ENCODE measurements around the gene LAGE3. TPM values are rescaled to one million over a fixed set of nuclear protein-coding genes. Genes with fewer than 3 reads are reported as not detected.
A peak's percentile ranks its signal among the peaks of the same experiment; 100 is the strongest.

Gene LAGE3
- total RNA-seq, 4 donors from 2014 or later: 16.3 to 21.3 (median 17.2) TPM

- Histone ChIP-seq H3K36me3 (peaks cover 0 to 25% of the 10 kb centered on the region in 2 donors), H3K4me1 (peaks cover 0 to 55% (median 4%) of the 10 kb centered on the region in 3 donors), H3K4me3 (peak within 1 kb of the TSS; percentile 73 to 93), H3K27ac (peak within 1 kb of the TSS; percentile 84 to 90 (median 90)), H3K27me3 (no peaks in the 10 kb centered on the region), H3K9me3 (no peaks in the 10 kb centered on the region)
- TF ChIP-seq, protein P1, sequence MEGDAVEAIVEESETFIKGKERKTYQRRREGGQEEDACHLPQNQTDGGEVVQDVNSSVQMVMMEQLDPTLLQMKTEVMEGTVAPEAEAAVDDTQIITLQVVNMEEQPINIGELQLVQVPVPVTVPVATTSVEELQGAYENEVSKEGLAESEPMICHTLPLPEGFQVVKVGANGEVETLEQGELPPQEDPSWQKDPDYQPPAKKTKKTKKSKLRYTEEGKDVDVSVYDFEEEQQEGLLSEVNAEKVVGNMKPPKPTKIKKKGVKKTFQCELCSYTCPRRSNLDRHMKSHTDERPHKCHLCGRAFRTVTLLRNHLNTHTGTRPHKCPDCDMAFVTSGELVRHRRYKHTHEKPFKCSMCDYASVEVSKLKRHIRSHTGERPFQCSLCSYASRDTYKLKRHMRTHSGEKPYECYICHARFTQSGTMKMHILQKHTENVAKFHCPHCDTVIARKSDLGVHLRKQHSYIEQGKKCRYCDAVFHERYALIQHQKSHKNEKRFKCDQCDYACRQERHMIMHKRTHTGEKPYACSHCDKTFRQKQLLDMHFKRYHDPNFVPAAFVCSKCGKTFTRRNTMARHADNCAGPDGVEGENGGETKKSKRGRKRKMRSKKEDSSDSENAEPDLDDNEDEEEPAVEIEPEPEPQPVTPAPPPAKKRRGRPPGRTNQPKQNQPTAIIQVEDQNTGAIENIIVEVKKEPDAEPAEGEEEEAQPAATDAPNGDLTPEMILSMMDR (IDR thresholded peaks at IDR 0.05): no peak
- peak; percentile 12 for TF ChIP-seq POLR2AphosphoS5 (IDR thresholded peaks at IDR 0.05)
- peak; percentile 35 to 48 for TF ChIP-seq POLR2A (IDR thresholded peaks at IDR 0.05)
- ATAC-seq: peak; percentile 46
- 0% methylated on average over 2 of the region's 95 CpGs; no CpG with 5 or more reads in 1 of the 2 donors for WGBS, 2 donors (ENCODE audit: low coverage in 1 of 2)
These were observed 7.5 kb upstream of the LAGE3 start, which contains the start of gene UBL4A for GRCh38 chrX:154486396-154487207. Gene UBL4A (minus strand): TSS chrX:154486615. CDS start chrX:154486584, 31 bp downstream.

GRCh38 chrX:154486052-154486395, 6.9 kb upstream of the LAGE3 start:
- no peak for ATAC-seq
- Histone ChIP-seq H3K27ac (peak overlapping the region; percentile 84 to 90 (median 90)), H3K9me3 (no peaks in the 10 kb centered on the region), H3K27me3 (no peaks in the 10 kb centered on the region), H3K36me3 (peaks cover 0 to 25% of the 10 kb centered on the region in 2 donors), H3K4me3 (peak overlapping the region; percentile 73 to 93), H3K4me1 (peaks cover 0 to 51% (median 4%) of the 10 kb centered on the region in 3 donors)
- no CpG with 5 or more reads among the region's 35 CpGs for WGBS, 2 donors (ENCODE audit: low coverage in 1 of 2)
- TF ChIP-seq, protein P1 (IDR thresholded peaks at IDR 0.05): no peak

- Histone ChIP-seq H3K4me3 (peak overlapping the region; percentile 73 to 93), H3K4me1 (peaks cover 0 to 50% (median 4%) of the 10 kb centered on the region in 3 donors), H3K27me3 (no peaks in the 10 kb centered on the region), H3K9me3 (no peaks in the 10 kb centered on the region), H3K36me3 (peaks cover 0 to 25% of the 10 kb centered on the region in 2 donors), H3K27ac (peak overlapping the region; percentile 84 to 90 (median 90))
- TF ChIP-seq EP300 (IDR thresholded peaks at IDR 0.05) (no peak), POLR2A (IDR thresholded peaks at IDR 0.05) (no peak), POLR2AphosphoS5 (IDR thresholded peaks at IDR 0.05) (no peak)
- TF ChIP-seq, protein P1 (IDR thresholded peaks at IDR 0.05): no peak
- WGBS, 2 donors (ENCODE audit: low coverage in 1 of 2): 60% methylated on average over 1 of the region's 35 CpGs; no CpG with 5 or more reads in 1 of the 2 donors
- no peak for ATAC-seq
These were observed 6.3 kb upstream of the LAGE3 start for GRCh38 chrX:154485150-154486051.

- Histone ChIP-seq H3K9me3 (no peaks in the 10 kb centered on the region), H3K4me3 (no peak overlapping the region), H3K4me1 (peaks cover 0 to 48% (median 4%) of the 10 kb centered on the region in 3 donors), H3K27ac (peak overlapping the region in 3 of 4 donors; percentile 7 to 90 (median 84)), H3K36me3 (peaks cover 0 to 25% of the 10 kb centered on the region in 2 donors), H3K27me3 (no peaks in the 10 kb centered on the region)
- TF ChIP-seq POLR2AphosphoS5 (IDR thresholded peaks at IDR 0.05) (no peak), EP300 (IDR thresholded peaks at IDR 0.05) (no peak), POLR2A (IDR thresholded peaks at IDR 0.05) (no peak)
- TF ChIP-seq, protein P1 (IDR thresholded peaks at IDR 0.05): no peak
- 80% methylated on average over 2 of the region's 16 CpGs; no CpG with 5 or more reads in 1 of the 2 donors for WGBS, 2 donors (ENCODE audit: low coverage in 1 of 2)
- ATAC-seq: no peak
These were observed 5.4 kb upstream of the LAGE3 start for GRCh38 chrX:154484255-154485149.

Measured in gastroesophageal sphincter (tissue), 4 donors.